GM13977 (cell line): ENCODE data around the gene TEKTIP1.

Source experiments
- DNase-seq: peaks from one replicate; pipeline ENCODE4 v3.0.0; 2012; ENCODE audit warnings: low spot score
- CTCF ChIP-seq: IDR thresholded peaks from 2 replicates; pipeline ENCODE4 v1.5.1; 2012; ENCODE audit warnings: mild to moderate bottlenecking, control low read depth; ENCODE audit not compliant: insufficient read depth; ENCODE audit errors: extremely low read depth, missing control alignments
- in situ Hi-C: fragments of 300-500 bp; cut with MboI; formaldehyde crosslinking; loops from one replicate; pipeline ENCODE4 v1.12.0; 2022; ENCODE audit warnings: low sequenced_read_pairs, low pct_unique_long_range_greater_than_20kb, mixed read lengths, inconsistent platforms; ENCODE audit not compliant: unreplicated experiment

Gene TEKTIP1

GRCh38 chr19:3501780-3502179, 37.2 kb upstream of the TEKTIP1 start:
- no peak for TF ChIP-seq CTCF
- DNase-seq = no peak
- in situ Hi-C loops = no loop called here

- no peak for DNase-seq
- TF ChIP-seq CTCF = no peak
- in situ Hi-C loops = no loop called here
These were observed 35.9 kb upstream of the TEKTIP1 start for GRCh38 chr19:3503036-3503572.

DNA sequence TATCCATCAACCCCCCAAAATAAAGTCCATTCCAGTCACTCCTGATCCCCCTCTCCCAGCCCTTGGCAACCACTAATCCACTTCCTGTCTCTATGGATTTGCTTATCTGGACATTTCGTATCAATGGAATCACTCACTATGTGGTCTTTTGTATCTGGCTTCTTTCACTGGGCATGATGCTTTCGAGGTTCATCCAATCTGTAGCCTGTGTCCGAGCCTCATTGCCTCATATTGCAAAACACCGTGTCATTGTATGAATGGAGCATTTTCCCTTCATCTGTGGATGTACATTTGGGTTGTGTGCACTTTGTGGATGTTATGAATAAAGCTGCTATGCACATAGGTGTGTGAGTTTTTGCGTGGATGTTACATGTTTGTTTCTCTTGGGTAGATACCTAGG, 34.2 kb upstream of the TEKTIP1 start:
- TF ChIP-seq CTCF = no peak
- in situ Hi-C loops = no loop called here
- no peak for DNase-seq

DNA sequence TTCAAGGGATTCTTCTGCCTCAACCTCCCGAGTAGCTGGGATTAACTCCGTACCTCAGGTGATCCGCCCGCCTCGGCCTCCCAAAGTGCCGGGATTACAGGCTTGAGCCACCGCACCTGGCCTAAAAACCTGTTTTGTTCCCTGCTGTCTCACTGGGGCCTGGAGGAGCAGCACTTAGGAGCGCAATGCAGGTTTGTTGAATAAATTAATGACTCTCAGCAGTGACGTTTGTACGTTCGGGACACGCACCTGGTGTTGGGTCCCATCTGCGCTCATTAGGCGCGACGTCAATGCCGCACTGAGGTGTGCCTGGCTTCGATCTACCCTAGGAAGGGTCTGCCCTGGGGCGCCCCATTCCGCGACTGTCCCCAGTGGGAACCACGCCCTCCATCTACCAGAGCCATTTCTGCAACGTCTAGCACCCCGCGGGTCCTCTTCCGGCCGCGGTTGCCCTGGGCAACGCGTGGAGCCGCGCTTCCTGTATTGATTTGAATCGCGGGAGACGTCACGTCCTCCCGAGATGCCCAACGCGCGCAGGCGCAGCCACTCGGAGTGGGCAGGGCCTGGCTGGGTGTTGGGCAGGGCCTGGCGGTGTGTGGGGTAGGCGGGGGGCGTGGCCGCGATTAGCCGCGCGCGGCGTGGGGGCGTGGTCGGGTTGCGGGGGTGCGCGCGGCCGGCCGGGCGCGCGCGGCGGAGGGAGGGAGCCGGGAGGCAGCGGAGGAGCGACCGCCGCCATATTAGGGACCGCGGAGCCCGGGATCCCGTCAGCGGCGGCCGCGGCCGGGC, 33.2 kb upstream of the TEKTIP1 start, which contains the start of gene FZR1:
Gene FZR1 (plus strand): TSS at position 714 of the 786 bp plus-strand sequence. CDS start 16,679 bp downstream, outside the sequence.
- in situ Hi-C loops = no loop called here

DNA sequence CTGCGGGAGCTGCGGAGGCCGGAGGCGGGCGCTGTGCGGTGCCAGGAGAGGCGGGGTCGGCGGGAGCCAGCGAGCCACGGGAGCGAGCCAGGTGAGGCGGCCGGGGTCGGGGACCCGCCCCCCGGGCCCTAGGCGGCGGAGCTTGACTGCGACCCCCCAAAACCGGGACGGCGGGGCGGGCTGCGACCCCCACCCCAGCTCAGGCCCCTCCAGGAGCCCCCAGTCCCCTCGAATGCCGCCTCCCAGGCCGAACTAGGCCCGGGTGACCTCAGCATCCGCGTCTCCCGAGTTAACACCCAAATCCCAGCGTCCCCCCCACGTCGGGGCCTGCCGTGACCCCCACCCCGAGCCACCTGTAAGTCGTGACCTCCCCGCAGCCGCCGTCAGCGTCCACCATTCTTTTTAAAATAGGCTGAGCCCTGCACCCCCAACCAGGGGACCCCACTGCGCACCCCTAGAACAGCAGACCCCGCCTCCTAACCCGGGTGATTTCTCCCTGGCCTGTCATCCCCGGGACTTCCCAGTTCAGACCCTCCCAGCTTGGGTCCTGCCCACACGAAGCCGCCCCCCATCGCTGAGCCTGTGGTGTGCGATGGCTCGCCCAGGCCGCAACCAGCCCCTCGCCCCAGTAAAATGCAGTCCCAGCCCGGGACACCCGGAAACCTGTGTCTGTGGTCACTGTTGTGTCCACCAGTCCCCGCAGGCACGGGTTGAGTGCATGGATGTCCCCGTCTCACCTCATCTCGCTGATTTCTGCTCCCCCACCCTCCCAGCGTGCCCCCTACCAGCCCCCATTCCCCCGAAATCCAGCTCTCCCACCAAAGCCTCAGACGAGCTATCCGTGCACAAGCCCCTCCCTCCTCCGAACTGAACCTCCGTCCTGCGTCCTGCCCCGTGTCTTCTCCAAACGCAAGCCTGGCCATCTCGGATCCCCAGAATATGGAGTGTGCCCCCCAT, 32.3 kb upstream of the TEKTIP1 start:
- TF ChIP-seq CTCF = no peak
- in situ Hi-C loops = no loop called here
- DNase-seq = peak; percentile 72

More for the DNA sequence above, 33.2 kb upstream of the TEKTIP1 start, which contains the start of gene FZR1:
- peak; percentile 100 for DNase-seq
- no peak for TF ChIP-seq CTCF
